Activated CD8-positive, alpha-beta memory T cell treated with anti-CD3 and anti-CD28 coated beads for 48 hours (primary cell): Measurements from ENCODE around the gene NAGLU.

ENCODE experiments used
- DNase-seq, 3 experiments: peaks; one replicate each; pipeline ENCODE4 v3.0.0-alpha.2; 2020; ENCODE audit warnings: low read depth in 2 of 3, low spot score in 2 of 3

The NAGLU gene

GRCh38 chr17:42536048-42536371, at the start of gene NAGLU:
TSS of gene NAGLU (plus strand) at chr17:42536241. CDS start at chr17:42536273, 32 bp downstream.
- DNase-seq: peak; percentile 72 to 79 (median 75)

GRCh38 chr17:42488032-42488431, 48.0 kb upstream of the NAGLU start:
- no peak for DNase-seq

GRCh38 chr17:42493319-42493718, 42.7 kb upstream of the NAGLU start:
- DNase-seq: no peak

GRCh38 chr17:42494673-42495072, 41.4 kb upstream of the NAGLU start:
- no peak for DNase-seq

- DNase-seq: no peak
Measured at GRCh38 chr17:42498828-42499227, 37.2 kb upstream of the NAGLU start.

- no peak for DNase-seq
Measured at GRCh38 chr17:42502091-42502490, 34.0 kb upstream of the NAGLU start.

GRCh38 chr17:42502926-42503325, 33.1 kb upstream of the NAGLU start:
- no peak for DNase-seq

GRCh38 chr17:42507671-42508070, 28.4 kb upstream of the NAGLU start:
- no peak for DNase-seq

GRCh38 chr17:42508426-42509165, 27.4 kb upstream of the NAGLU start:
- no peak for DNase-seq

GRCh38 chr17:42509409-42509808, 26.6 kb upstream of the NAGLU start:
- no peak for DNase-seq

GRCh38 chr17:42509841-42510240, 26.2 kb upstream of the NAGLU start:
- DNase-seq: no peak

- no peak for DNase-seq
Measured at GRCh38 chr17:42512246-42512645, 23.8 kb upstream of the NAGLU start.

GRCh38 chr17:42512733-42513251, 23.2 kb upstream of the NAGLU start:
- no peak for DNase-seq

- no peak for DNase-seq
Measured at GRCh38 chr17:42513686-42514085, 22.4 kb upstream of the NAGLU start.

GRCh38 chr17:42514279-42514678, 21.8 kb upstream of the NAGLU start:
- no peak for DNase-seq

GRCh38 chr17:42514867-42515266, 21.2 kb upstream of the NAGLU start:
- no peak for DNase-seq

GRCh38 chr17:42517516-42517915, 18.5 kb upstream of the NAGLU start:
- peak; percentile 47 to 81 (median 71) for DNase-seq

GRCh38 chr17:42518046-42518754, 17.8 kb upstream of the NAGLU start:
- no peak for DNase-seq

GRCh38 chr17:42518755-42519545, 17.1 kb upstream of the NAGLU start:
- no peak for DNase-seq

- no peak for DNase-seq
Measured at GRCh38 chr17:42519546-42520491, 16.2 kb upstream of the NAGLU start.

GRCh38 chr17:42520540-42520951, 15.5 kb upstream of the NAGLU start:
- no peak for DNase-seq
